Measurements from ENCODE around the gene ZNF451.
A peak's percentile ranks its signal among the peaks of the same experiment; 100 is the strongest.
"Not testable (repeated sequence)": the region's sequence is repeated elsewhere in the genome, so short reads cannot be mapped to it uniquely, and the experiment has no call there.

ZNF451 gene

GRCh38 chr6:57087916-57088315, 2.1 kb upstream of the ZNF451 start:
- Histone ChIP-seq H3K27ac (replicated peaks) (peak overlapping the region; percentile 46), H3K4me3 (replicated peaks; ENCODE audit: insufficient read depth, low read length) (no peak overlapping the region), H3K27me3 (ENCODE audit: insufficient read depth, poor library complexity, severe bottlenecking) (no peaks in the 10 kb centered on the region)
- DNase-seq (ENCODE audit: low read depth in 1 of 2, low spot score in 1 of 2): peak; percentile 58 to 78
- TF ChIP-seq POLR2AphosphoS5 (IDR thresholded peaks at IDR 0.05; ENCODE audit: low read depth) (no peak), SPI1 (IDR thresholded peaks at IDR 0.05; ENCODE audit: borderline replicate concordance, low read depth) (peak; percentile 2; the same call in 1 of the 2 replicates), CTCF (IDR thresholded peaks at IDR 0.05; ENCODE audit: insufficient read depth, low read length) (no peak), GABPA (IDR thresholded peaks at IDR 0.05; ENCODE audit: low read depth) (peak; percentile 29; the same call in 1 of the 2 replicates), REST (IDR thresholded peaks at IDR 0.05; ENCODE audit: insufficient replicate concordance, low read depth) (no peak)

GRCh38 chr6:57089265-57089664, 723 bp upstream of the ZNF451 start:
- Histone ChIP-seq H3K27ac (replicated peaks) (peak overlapping the region; percentile 37; the same call in 1 of the 2 replicates), H3K4me3 (replicated peaks; ENCODE audit: insufficient read depth, low read length) (peak overlapping the region; percentile 42), H3K27me3 (ENCODE audit: insufficient read depth, poor library complexity, severe bottlenecking) (no peaks in the 10 kb centered on the region)
- TF ChIP-seq REST (IDR thresholded peaks at IDR 0.05; ENCODE audit: insufficient replicate concordance, low read depth): no peak
- TF ChIP-seq GABPA (IDR thresholded peaks at IDR 0.05; ENCODE audit: low read depth): no peak
- no peak for TF ChIP-seq POLR2AphosphoS5 (IDR thresholded peaks at IDR 0.05; ENCODE audit: low read depth)
- TF ChIP-seq CTCF (IDR thresholded peaks at IDR 0.05; ENCODE audit: insufficient read depth, low read length): no peak
- no peak for TF ChIP-seq SPI1 (IDR thresholded peaks at IDR 0.05; ENCODE audit: borderline replicate concordance, low read depth)
- no peak for DNase-seq (ENCODE audit: low read depth in 1 of 2, low spot score in 1 of 2)

GRCh38 chr6:57090458-57091067, 575 bp downstream of the ZNF451 start:
- not testable (repeated sequence) for DNase-seq (ENCODE audit: low read depth in 1 of 2, low spot score in 1 of 2); H3K27me3 ChIP-seq (ENCODE audit: insufficient read depth, poor library complexity, severe bottlenecking); H3K27ac ChIP-seq (replicated peaks); H3K4me3 ChIP-seq (replicated peaks; ENCODE audit: insufficient read depth, low read length)

GRCh38 chr6:57091375-57091774, 1.4 kb downstream of the ZNF451 start:
- not testable (repeated sequence) for H3K27me3 ChIP-seq (ENCODE audit: insufficient read depth, poor library complexity, severe bottlenecking); DNase-seq (ENCODE audit: low read depth in 1 of 2, low spot score in 1 of 2); H3K27ac ChIP-seq (replicated peaks)
- 0 out of 2 replicates have a peak overlapping the region, but pooled peaks have one; percentile 9 for H3K4me3 ChIP-seq (replicated peaks; ENCODE audit: insufficient read depth, low read length)

- H3K27ac ChIP-seq (replicated peaks): no peak overlapping the region
- TF ChIP-seq POLR2AphosphoS5 (IDR thresholded peaks at IDR 0.05; ENCODE audit: low read depth) (no peak), GABPA (IDR thresholded peaks at IDR 0.05; ENCODE audit: low read depth) (no peak), SPI1 (IDR thresholded peaks at IDR 0.05; ENCODE audit: borderline replicate concordance, low read depth) (no peak), CTCF (IDR thresholded peaks at IDR 0.05; ENCODE audit: insufficient read depth, low read length) (no peak), REST (IDR thresholded peaks at IDR 0.05; ENCODE audit: insufficient replicate concordance, low read depth) (no peak)
- H3K27me3 ChIP-seq (ENCODE audit: insufficient read depth, poor library complexity, severe bottlenecking): no peaks in the 10 kb centered on the region
- H3K4me3 ChIP-seq (replicated peaks; ENCODE audit: insufficient read depth, low read length): no peak overlapping the region
- no peak for DNase-seq (ENCODE audit: low read depth in 1 of 2, low spot score in 1 of 2)
Measured at GRCh38 chr6:57094689-57095088, 4.7 kb downstream of the ZNF451 start.

All from HL-60 (cell line).